Adrenal gland (tissue), 5 donors: ENCODE data around the gene SPRYD7.

Source experiments
- CTCF ChIP-seq, 6 experiments: fragments of 450-650 bp in 4 of 6; fragments of 200-600 bp in 2 of 6; sonication (generic) in 1 of 6; IDR thresholded peaks; 1 replicate in 5 of 6; 2 replicates in 1 of 6; pipeline versions ENCODE4 v1.5.1 to v1.8.0; 2016 to 2021; ENCODE audit warnings: antibody characterized with exemption in 6 of 6, mild to moderate bottlenecking in 2 of 6, moderate library complexity in 1 of 6
- POLR2A ChIP-seq, 2 donors: fragments of 450-650 bp; IDR thresholded peaks; one replicate each; pipeline ENCODE4 v1.6.1; 2017; ENCODE audit warnings: antibody characterized with exemption in 2 of 2, mild to moderate bottlenecking in 2 of 2, moderate library complexity in 1 of 2
- donor health status: DM: no; HTN: no; CAD: no.

- TF ChIP-seq POLR2A (IDR thresholded peaks at IDR 0.05) (no peak), CTCF (IDR thresholded peaks at IDR 0.05) (no peak)
Measured at GRCh38 chr13:49895826-49896225, 40.3 kb downstream of the SPRYD7 start.
